HG03439 (cell line): Measurements from ENCODE around the gene FAM13A.
"Not testable (repeated sequence)": the region's sequence is repeated elsewhere in the genome, so short reads cannot be mapped to it uniquely, and the experiment has no call there.

Experiments used
- ATAC-seq: cut with Tn5 transposase; IDR thresholded peaks from one replicate; pipeline ENCODE4 v1.9.1; 2021; ENCODE audit warnings: mild to moderate bottlenecking, moderate library complexity; ENCODE audit not compliant: unreplicated experiment

Gene FAM13A

DNA sequence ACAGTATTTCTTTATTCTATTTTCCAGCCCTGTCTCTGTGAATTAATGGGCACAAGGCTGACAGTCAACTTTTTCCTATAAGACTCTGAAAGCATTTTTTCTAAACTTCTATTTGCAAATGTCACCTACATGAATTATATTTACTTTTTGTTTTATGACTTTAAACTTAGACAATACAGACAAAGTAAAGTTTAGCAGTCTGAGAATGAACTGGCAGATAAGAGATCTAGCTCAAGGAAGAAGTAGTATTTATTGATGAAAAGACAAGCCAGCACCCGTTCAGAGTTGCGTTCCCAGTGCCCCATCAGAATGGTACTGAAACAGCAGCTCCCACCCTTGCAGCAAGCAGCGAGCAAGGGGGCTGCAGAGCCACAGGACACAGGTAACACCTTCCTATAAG, 148.5 kb downstream of the FAM13A start:
- ATAC-seq, result no peak

DNA sequence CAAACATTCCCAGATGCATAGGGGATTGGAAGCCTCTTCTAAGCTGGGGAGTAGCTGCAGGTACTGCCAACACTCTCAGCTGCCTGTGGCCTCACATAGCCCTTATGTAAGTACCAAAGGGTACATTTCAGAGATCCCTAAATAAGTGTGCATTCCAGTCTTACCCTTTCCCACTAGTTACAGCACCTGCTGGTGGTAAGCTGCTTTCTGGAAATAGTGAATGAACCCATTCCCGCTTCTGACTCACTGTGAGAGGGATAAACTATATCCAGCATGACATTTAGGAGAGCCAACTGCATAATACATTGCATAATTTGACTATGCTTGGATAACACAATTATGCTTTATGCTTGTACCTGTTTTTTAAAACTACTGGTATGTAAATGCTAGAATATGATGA, 149.0 kb downstream of the FAM13A start:
- no peak for ATAC-seq

DNA sequence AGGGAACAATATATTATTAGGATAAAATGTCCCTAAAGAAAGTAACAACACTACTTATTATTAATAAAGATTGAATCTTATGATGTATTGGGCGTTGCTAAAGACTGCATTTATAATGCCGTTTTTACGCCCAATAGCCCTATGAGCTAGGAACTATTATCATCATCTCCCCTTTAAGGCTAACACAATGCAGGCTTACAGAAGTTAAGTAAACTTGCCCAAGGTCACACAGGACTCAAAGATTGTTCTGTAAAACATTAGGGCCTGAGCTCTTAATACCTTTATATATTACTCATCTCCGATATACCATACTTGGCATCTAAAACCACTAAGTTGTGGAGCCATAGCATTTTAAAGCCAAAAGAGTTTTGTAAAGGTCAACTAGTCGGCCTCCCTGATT, 149.5 kb downstream of the FAM13A start:
- ATAC-seq, result no peak

DNA sequence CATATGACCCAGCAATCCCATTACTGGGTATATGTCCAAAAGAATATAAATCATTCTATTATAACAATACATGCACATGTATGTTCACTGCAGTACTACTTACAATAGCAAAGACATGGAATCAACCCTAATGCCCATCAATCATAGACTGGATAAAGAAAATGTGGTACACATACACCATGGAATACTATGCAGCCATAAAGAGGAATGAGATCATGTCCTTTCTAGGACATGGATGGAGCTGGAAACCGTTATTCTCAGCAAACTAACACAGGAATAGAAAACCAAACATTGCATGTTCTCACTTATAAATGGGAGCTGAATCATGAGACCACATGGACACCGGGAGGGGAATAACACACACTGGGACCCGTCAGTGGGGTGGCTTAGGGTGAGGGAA, 152.7 kb downstream of the FAM13A start:
- not testable (repeated sequence) for ATAC-seq

DNA sequence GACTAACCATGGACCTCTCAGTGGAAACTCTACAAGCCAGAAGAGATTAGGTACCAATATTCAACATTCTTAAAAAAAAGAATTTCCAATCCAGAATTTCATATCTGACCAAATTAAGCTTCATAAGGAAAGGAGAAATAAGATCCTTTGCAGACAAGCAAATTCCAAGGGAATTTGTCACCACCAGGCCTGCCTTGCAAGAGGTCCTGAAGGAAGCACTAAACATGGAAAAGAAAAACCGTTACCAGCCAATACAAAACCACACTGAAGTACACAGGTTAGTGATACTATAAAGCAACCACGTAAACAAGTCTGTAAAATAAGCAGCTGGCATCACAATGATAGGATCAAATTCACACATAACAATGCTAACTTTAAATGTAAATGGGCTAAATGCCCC, 156.6 kb downstream of the FAM13A start:
- no peak for ATAC-seq

DNA sequence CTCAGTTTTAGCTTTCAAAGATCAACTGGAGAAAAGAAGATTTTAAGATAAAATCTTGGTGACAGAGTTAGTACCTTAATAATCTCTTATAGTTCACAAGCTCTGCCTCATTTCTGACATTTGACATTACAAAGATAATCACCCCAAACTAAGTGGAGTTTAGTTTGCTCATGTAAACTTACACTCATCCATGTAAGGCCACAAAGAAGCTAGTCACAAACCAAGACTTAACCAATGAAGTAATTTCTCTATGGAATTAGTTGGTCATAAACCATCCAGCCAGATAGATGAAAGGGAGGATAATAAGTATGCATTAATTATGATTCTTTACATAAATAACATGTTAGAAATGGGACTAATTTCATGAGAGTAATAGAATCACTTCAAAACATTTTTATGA, 159.2 kb downstream of the FAM13A start:
- no peak for ATAC-seq

DNA sequence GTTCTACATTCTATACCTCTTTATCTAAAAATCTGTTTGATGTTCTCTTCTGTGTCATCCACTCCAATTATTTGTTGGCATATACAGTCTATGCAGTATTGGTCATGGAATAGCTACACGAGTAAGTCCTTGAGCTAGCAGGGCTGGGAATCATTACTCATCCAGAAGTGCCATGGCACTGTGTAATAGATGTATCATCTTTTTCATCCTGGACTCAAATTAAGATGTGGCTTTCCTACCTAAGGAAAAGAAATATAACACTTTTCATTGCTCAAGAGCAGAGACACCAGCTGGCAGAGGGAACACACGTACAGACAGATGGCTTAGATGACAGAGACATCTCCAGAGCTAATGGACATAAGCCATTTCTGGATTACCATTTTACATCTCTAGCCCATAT, 159.8 kb downstream of the FAM13A start:
- no peak for ATAC-seq

DNA sequence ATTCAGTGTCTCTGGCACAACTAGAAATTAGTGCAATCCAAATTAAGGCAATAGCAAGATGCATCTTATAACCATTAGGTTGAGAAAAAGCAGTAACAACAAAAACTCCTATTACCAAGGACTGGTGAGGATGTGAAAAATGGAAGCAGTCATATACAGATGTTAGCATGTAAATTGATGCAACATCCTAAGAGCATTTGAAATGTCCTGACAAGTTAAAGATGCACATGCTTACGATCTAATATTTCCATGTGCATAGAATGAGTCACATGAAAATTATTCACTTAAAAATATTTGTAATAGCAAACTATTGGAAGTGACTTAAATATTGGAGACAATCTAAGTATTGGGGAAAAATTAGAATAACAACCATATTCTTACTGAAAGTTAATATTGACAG, 163.0 kb downstream of the FAM13A start:
- no peak for ATAC-seq

DNA sequence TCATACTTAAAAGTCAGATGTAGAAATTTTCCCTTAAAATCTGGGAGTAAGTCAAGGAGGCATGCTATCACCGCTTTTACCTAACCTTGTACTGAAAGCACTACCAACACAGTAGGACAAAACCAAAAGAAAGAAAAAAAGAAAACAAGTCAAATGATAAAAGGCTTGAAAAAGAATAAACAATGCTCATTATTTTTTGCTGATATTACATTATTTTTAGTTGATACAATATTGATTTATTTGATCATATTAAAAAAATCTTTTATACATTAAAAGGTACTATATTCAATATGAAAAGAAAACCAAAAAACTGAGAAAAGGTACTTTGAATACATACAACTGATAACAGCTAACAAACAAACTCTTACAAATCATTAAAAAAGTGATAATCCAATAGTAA, 164.3 kb downstream of the FAM13A start:
- no peak for ATAC-seq

DNA sequence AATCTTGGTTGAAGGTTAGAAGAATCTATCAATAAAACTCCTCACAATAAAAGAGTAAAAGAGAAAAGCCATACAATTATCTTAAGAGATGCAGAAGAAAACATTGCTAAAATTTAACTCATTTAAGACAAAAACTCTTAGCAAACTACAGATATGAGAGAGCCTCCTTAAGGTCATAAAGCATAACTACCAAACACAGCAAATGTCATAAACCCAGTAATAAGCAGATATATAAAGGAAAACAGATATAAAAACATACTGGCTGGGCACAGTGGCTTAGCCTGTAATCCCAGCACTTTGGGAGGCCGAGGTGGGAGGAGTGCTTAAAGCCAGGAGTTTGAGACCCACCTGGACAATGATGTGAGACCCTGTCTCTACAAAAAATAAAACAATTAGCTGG, 165.3 kb downstream of the FAM13A start:
- ATAC-seq, result no peak

DNA sequence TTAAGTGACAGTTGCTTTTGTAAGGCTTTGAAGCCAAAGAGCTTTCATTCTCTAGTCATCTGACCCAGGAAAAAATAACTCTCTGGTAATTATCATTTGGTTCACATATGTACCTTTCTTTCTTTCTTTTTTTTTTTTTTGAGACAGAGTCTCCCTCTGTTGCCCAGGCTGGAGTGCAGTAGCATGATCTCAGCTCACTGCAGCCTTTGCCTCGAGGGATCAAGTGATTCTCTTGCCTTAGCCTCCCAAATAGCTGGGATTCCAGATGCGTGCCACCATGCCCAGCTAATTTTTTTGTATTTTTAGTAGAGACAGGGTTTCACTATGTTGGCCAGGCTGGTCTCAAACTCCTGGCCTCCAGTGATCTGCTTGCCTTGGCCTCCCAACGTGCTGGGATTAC, 169.6 kb downstream of the FAM13A start:
- not testable (repeated sequence) for ATAC-seq

DNA sequence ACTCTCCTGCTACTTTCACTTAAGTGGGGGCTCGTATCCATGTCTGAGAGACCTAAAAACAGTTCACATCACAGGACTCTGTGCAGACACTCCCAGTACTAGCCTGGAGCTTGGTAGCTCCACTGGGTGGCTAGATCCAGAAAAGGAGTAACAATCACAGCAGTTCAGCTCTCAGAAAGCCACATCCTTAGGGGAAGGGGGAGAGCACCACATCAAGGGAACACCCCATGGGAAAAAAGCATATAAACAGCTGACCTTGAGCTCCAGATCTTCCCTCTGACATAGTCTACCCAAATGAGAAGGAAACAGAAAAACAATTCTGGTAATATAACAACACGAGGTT, 175.8 kb downstream of the FAM13A start:
- no peak for ATAC-seq

DNA sequence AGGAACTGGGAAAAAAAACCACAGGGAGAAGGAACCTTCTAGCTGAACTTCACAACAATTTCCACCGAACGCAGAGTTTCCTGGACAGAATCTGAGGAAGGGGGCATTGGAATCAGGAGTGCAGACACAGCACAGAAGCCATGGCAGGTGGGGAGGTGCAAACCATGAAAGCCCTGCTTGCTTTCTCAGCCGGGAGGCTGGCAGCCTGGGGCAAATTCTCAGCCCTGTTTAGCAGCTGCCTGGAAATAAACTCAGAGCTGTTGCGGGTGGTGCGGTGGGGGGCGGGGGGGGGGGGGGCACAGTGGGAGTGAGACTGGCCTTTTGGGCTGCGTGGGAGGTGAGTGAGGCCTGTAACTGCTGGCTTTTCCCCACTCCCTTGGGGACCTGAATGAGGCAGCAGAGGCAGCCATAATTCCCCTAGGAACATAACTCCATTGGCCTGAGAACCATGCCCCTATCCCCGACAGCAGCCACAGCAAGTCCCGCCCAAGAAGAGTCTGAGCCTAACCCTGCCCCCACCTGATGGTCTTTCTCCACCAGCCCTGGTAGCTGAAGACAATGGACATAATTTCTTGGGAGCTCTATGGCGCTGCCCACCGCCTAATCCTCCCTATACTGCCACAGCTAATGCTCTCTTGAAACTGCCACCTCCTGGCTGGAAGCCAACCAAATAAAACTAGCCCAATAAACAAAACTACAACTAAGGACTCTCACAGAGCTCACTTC, 176.3 kb downstream of the FAM13A start:
- no peak for ATAC-seq

DNA sequence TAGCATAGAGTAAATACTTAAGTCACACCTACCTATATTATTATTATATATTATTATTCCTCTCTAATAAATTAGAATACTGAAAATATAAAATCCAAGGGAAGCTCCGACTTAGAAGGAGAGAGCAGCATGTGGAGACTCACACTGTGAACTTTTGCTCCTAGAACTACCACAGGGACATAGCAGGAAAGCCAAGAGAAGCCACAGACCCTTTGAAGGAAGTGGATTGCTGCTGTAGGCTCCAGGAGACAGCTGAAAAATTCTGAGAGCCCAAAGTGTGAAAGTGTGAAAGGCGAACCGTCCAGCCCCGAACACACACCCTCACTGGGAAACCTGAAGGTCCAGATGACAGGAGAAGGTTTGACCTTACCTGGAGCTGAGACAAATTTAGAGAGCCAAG, 177.0 kb downstream of the FAM13A start:
- no peak for ATAC-seq

DNA sequence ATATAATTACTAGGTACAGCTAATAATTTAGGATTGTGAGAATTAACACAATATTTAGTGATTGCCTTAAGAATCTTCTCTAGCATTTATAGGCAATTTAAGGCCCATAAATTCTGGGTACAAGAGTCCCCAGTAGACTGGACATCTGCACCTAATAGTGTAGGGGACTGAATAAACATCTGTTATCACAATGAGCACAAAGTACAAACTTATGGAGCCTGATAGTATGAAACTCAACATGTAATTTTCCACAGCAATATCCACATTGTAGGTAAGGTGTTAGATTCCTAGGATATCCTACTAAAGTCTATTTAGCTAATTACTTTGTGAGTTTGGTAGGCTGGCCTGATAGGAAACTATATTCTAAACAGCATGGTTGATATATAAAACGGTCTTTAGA, 178.3 kb downstream of the FAM13A start:
- ATAC-seq, result no peak

DNA sequence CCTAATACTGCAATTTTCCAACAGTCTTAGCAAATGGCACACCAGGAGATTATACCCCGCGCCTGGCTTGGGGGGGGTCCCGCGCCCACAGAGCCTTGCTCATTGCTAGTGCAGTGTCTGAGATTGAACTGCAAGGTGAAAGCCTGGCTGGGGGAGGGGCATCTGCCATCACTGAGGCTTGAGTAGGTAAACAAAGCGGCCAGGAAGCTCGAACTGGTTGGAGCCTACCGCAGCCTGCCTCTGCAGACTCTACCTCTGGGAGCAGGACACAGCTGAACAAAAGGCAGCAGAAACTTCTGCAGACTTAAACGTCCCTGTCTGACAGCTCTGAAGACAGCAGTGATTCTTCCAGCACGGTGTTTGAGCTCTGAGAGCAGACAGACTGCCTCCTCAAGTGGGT, 186.6 kb downstream of the FAM13A start:
- ATAC-seq, result no peak

DNA sequence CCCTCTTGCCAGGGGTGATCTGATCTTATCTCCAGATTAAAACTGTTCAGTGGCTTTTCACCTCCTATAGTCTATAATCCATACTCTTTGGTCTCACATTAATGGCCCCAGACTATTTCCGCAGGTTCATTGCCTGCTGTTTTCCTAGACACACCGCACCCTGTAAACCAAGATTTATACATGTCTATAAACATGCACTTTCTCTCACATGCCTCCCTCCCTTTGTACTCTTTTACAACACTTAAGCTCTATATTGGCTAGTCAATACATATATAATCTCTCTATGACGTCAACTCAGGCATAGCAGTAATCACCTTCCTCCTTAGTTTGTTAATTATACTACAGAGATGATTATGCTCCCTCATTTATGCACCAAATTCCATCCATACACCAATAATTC, 188.5 kb downstream of the FAM13A start:
- ATAC-seq, result no peak

DNA sequence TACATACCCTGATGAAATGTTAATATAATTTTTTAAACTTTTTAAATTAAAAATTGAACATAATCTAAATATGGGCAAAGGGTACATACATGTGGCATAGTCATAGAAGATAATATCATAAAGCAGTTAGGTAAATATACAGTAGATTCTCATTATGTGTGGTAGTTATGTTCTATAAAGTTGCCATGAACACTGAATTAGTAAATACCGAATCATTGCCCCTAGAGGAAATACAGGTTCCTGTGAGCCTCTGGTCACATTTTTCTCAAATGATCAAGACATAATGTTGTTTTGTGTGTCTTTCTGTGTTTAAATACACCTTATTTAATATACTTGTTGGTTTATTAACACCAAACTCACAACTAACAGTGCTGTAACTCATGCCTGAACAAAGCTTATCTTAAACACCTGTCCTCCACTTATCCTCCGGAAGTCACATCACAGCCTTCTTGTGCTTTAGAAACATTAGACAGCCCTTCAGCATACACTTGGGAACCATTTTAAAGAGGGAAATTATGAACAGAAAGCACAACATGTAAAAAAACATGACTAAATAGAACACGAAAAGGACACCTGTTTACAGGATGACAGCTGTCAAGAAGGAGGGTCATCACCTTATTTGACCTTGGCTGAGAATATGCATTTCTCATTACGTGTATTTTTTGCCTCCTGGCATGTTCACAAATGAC, 190.0 kb downstream of the FAM13A start:
- no peak for ATAC-seq

DNA sequence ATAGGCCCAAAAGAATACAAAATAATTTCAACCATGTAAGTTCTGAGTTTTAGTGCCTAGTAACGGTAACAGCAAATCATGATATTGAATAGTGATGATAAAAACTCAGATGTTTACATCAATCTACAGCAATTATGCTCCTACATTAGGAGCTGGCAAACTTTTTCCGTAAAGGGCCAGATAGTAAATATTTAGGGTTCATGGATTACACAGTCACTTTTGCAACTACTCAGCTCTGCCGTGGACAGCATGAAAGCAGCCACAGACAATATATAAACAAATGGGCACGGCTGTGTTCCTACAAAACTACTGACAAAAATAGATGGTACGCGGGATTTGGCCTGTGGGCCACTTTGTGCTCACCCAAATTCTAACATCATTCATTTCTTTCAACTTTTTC, 191.5 kb downstream of the FAM13A start:
- ATAC-seq, result no peak

DNA sequence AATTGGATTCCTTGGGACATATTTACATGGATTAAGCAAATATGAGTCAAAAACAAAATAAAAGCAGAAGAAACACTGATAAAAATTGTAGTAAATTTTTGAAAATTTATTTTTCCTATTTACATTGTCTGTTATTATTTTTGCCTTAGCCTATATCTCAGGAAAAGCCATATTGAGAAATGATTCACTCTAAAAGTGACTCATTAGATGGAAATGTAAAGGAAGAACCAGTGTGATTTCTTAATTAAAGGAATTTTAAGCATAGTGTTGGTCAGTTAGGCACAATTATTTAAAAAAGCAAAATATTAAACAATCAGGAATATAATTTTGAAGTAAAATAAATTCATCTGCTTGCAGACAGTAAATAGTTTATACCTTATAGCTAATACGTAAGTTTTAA, 191.9 kb downstream of the FAM13A start:
- no peak for ATAC-seq

DNA sequence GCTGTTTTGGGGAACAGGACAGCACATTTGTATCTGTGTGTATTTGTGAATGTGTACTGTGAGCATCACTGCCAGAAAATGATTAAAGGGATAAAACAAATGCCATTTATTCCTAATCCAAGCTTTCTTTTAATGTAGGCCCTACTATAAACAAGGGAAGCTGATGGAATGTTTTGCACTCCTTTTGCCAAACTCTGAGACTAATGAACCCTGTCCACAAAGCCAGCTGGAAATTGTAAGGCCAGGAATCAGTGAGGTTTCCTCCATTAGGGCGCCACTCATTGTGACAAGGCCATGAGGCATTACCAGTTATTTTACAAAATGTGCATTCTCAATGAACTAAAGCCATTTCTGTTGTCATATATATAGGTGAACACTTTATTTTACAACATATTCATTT, 196.4 kb downstream of the FAM13A start:
- no peak for ATAC-seq

DNA sequence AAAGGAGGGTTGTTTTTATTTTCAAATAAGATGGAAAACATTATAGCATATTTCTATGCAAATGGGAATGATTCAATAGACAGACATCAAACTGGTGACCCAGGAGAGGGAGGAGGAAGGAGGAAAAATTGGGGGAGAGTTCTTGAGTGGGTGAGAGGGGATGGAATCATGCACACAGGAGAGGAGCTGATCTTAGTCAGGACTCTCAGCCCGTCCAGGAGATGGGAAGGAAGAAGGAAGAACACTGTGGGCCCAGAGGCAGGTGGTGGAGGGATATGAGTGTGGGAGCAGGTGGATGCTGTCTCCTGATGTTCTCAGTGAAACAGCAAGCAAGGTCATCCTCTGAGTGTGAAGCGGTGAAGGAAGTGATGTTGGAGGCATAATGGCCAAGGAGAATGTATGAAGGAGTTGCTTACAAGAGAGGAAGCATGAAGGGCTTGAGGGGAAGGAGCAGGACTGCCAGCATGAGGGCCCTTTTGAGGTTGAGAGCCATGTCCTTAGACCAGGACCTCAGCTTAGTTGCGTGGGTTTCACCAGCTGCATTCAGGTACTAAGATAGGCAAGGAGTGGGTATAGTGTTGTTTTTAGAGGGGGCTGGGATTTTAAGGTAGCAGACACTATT, 197.7 kb downstream of the FAM13A start:
- peak; percentile 26 for ATAC-seq
